Activated naive CD8-positive, alpha-beta T cell treated with anti-CD3 and anti-CD28 coated beads, Interleukin-2, amount 10 ng/mL, durations not matched to agents 7 days and 5 days (primary cell): Measurements from ENCODE around the gene HK2. TPM values are rescaled to one million over a fixed set of nuclear protein-coding genes. Genes with fewer than 3 reads are reported as not detected.
A peak's percentile ranks its signal among the peaks of the same experiment; 100 is the strongest.
"Not testable (repeated sequence)": the region's sequence is repeated elsewhere in the genome, so short reads cannot be mapped to it uniquely, and the experiment has no call there.

Experiments
- ATAC-seq: fragments of 150-1000 bp; cut with Tn5 transposase; one replicate; pipeline ENCODE4 v1.10.0; 2021; ENCODE audit warnings: low read depth, moderate library complexity
- POLR2A ChIA-PET: fragments of 350-600 bp; sonication (Branson Sonifier 250); formaldehyde crosslinking; loops from one replicate; lab custom pipeline; 2021; ENCODE audit warnings: antibody characterized with exemption; lab: Charles Lee
- DNase-seq: peaks from one replicate; pipeline ENCODE4 v3.0.0; 2021
- H3K27ac Mint-ChIP-seq: one replicate; pipeline ENCODE4 v1.8.0; 2022; ENCODE audit warnings: mild to moderate bottlenecking, mixed read lengths
- H3K27me3 Mint-ChIP-seq: one replicate; pipeline ENCODE4 v1.8.0; 2022; ENCODE audit warnings: mild to moderate bottlenecking, moderate library complexity, mixed read lengths
- H3K36me3 Mint-ChIP-seq: one replicate; pipeline ENCODE4 v1.8.0; 2021; ENCODE audit warnings: mild to moderate bottlenecking, mixed read lengths
- H3K4me1 Mint-ChIP-seq: one replicate; pipeline ENCODE4 v1.8.0; 2021; ENCODE audit warnings: mixed read lengths
- H3K4me3 Mint-ChIP-seq: one replicate; pipeline ENCODE4 v1.8.0; 2022; ENCODE audit warnings: mild to moderate bottlenecking, moderate library complexity, mixed read lengths
- H3K9me3 Mint-ChIP-seq: one replicate; pipeline ENCODE4 v1.8.0; 2021; ENCODE audit warnings: mixed read lengths
- total RNA-seq, 2 experiments: library from RNA; stranded (reverse); gene quantifications; one replicate each; pipeline ENCODE4 v1.2.3, GENCODE V29; 2021

Gene HK2
- total RNA-seq, 2 experiments from 2014 or later, result 39.8 to 40.9 TPM

- POLR2A ChIA-PET, result interaction anchor here (0.8 kb wide), 1 partner anchor 28 kb away, joined by 3 read pairs; no protein-coding TSS in a partner anchor
These were observed 12.5 kb upstream of the HK2 start for GRCh38 chr2:74821177-74822126.

GRCh38 chr2:74822771-74823566 lies 11.0 kb upstream of the HK2 start:
- H3K27me3 Mint-ChIP-seq, result peaks cover 28% of the 10 kb centered on the region
- no peaks in the 10 kb centered on the region for H3K9me3 Mint-ChIP-seq
- H3K27ac Mint-ChIP-seq, result no peak overlapping the region
- no peaks in the 10 kb centered on the region for H3K36me3 Mint-ChIP-seq
- H3K4me1 Mint-ChIP-seq, result peaks cover 10% of the 10 kb centered on the region
- H3K4me3 Mint-ChIP-seq, result no peak overlapping the region
- DNase-seq (no peak), ATAC-seq (no peak)
- POLR2A ChIA-PET, result no interaction called here

More at GRCh38 chr2:74821177-74822126, 12.5 kb upstream of the HK2 start:
- DNase-seq (no peak), ATAC-seq (no peak)
- Mint-ChIP-seq H3K4me1 (peaks cover 19% of the 10 kb centered on the region), H3K36me3 (no peaks in the 10 kb centered on the region), H3K27me3 (peaks cover 30% of the 10 kb centered on the region), H3K4me3 (no peak overlapping the region), H3K27ac (no peak overlapping the region), H3K9me3 (no peaks in the 10 kb centered on the region)

GRCh38 chr2:74824679-74825078 lies 9.2 kb upstream of the HK2 start:
- H3K27me3 Mint-ChIP-seq, result peaks cover 32% of the 10 kb centered on the region
- no peak for ATAC-seq
- DNase-seq, result no peak
- H3K4me3 Mint-ChIP-seq, result no peak overlapping the region
- H3K4me1 Mint-ChIP-seq, result peaks cover 6% of the 10 kb centered on the region
- no peak overlapping the region for H3K27ac Mint-ChIP-seq
- no peaks in the 10 kb centered on the region for H3K36me3 Mint-ChIP-seq
- no peaks in the 10 kb centered on the region for H3K9me3 Mint-ChIP-seq
- POLR2A ChIA-PET, result interaction anchor here (0.5 kb wide), 1 partner anchor 156 kb away, joined by 4 read pairs; no protein-coding TSS in a partner anchor

DNA sequence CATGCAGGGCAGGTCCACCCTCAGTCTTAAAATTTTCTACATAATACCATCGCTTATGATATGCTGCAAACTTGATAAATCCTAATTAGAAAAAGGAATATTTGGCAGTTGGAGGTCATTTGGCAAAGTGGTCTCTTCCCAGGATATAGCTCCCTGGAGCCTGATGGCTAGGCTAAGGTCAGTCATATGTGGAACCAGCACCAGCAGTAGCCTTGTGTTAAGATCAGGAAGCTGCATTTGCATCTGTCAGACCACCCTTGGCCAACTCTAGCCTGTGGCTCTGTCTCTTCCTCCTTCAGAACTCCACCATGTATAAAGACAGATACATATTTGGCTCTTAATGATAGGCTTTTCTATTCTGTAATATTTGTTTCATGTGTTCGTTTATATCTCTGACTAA lies 5.4 kb upstream of the HK2 start:
- no peak for ATAC-seq
- no peak overlapping the region for H3K4me3 Mint-ChIP-seq
- POLR2A ChIA-PET, result no interaction called here
- peaks cover 2% of the 10 kb centered on the region for H3K36me3 Mint-ChIP-seq
- DNase-seq, result no peak
- no peaks in the 10 kb centered on the region for H3K9me3 Mint-ChIP-seq
- peaks cover 15% of the 10 kb centered on the region for H3K27me3 Mint-ChIP-seq
- H3K4me1 Mint-ChIP-seq, result peaks cover 14% of the 10 kb centered on the region
- no peak overlapping the region for H3K27ac Mint-ChIP-seq

DNA sequence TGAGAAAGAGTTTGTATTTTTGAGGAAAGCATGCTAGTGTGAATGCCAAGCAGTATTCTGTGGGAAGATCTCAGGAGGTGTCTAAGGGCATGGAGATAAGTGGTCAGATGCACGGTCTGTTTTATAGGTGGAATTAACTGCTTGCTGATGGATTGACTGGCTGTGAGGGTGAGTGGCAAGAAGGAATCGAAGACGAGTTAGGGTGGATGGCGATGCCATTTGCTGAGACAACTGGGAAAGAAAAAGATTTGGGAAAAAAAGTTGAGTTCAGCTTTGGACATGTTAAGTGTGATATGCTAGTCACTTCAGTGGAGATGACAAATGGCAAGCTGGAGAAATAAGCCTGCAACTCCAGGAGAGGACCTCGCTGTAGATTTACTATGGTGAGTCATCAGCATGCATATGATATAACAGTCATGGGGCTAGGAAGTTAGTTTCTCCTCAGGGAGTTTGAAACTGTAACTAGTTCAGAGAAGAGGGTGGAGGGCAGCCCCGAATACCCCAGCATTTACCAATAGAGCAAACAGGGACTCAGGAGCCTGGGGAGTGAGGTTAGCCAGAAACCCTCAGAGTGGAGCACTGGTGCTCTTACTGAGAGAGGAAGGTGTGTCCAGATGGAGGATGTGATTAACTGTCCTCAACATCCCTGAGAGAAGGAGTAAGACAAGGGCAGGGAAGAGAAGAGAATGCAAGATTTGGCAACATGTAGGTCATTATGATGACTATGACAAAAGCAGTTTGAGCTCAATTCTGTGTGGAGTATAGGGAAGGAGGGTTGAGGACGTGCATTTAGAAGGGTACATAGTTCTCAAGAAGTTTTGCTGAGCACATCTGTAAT lies 2.0 kb upstream of the HK2 start:
- peaks cover 8% of the 10 kb centered on the region for H3K36me3 Mint-ChIP-seq
- ATAC-seq (no peak), DNase-seq (no peak)
- H3K9me3 Mint-ChIP-seq, result no peaks in the 10 kb centered on the region
- H3K4me3 Mint-ChIP-seq, result peak overlapping the region; percentile 25
- H3K4me1 Mint-ChIP-seq, result peaks cover 29% of the 10 kb centered on the region
- POLR2A ChIA-PET, result no interaction called here
- H3K27me3 Mint-ChIP-seq, result peaks cover 4% of the 10 kb centered on the region
- no peak overlapping the region for H3K27ac Mint-ChIP-seq

DNA sequence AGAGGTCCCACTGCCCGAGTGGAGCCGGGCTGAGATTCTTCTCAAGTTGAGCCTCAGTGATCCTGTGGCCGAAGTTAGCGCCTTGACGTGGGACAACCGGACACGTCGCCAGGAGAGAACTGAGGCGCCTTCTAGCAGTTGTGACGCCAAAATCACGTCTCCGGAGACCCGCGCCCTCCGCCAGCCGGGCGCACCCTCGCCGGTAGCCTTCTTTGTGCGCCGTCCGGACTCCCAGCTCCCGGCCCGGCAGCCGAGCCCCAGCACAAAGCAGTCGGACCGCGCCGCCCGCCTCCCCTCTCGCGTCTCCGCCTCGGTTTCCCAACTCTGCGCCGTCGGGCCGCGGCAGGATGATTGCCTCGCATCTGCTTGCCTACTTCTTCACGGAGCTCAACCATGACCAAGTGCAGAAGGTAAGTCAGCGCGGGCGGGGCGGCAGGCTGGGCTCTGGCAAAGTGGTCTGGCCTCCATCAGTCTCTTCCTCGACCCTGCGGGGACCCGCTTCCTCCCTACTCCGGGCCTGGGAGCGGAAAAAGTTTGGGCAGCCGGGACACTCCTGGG lies 386 bp downstream of the HK2 start:
- peaks cover 14% of the 10 kb centered on the region for H3K36me3 Mint-ChIP-seq
- not testable (repeated sequence) for H3K9me3 Mint-ChIP-seq, H3K27me3 Mint-ChIP-seq, DNase-seq
- peak; percentile 15 for ATAC-seq
- peak overlapping the region; percentile 88 for H3K27ac Mint-ChIP-seq
- H3K4me3 Mint-ChIP-seq, result peak overlapping the region; percentile 95
- H3K4me1 Mint-ChIP-seq, result peaks cover 49% of the 10 kb centered on the region
- POLR2A ChIA-PET, result interaction anchor here (0.7 to 2.8 kb wide), 4 partner anchors 9 to 57 kb away, joined by 3 to 26 read pairs (median 9); no protein-coding TSS in a partner anchor

- Mint-ChIP-seq H3K9me3 (no peaks in the 10 kb centered on the region), H3K4me1 (peaks cover 51% of the 10 kb centered on the region), H3K27me3 (no peaks in the 10 kb centered on the region), H3K27ac (peak overlapping the region; percentile 88), H3K4me3 (peak overlapping the region; percentile 95), H3K36me3 (peaks cover 14% of the 10 kb centered on the region)
- POLR2A ChIA-PET, result interaction anchor here (0.7 to 2.8 kb wide), 5 partner anchors 9 to 58 kb away, joined by 3 to 26 read pairs (median 9); no protein-coding TSS in a partner anchor
- peak; percentile 58 for ATAC-seq
- peak; percentile 77 for DNase-seq
These were observed 1.1 kb downstream of the HK2 start for GRCh38 chr2:74834792-74835755.

GRCh38 chr2:74835831-74836674 lies 2.1 kb downstream of the HK2 start:
- H3K36me3 Mint-ChIP-seq, result peaks cover 17% of the 10 kb centered on the region
- ATAC-seq (no peak), DNase-seq (no peak)
- H3K27ac Mint-ChIP-seq, result peak overlapping the region; percentile 58
- peaks cover 57% of the 10 kb centered on the region for H3K4me1 Mint-ChIP-seq
- H3K4me3 Mint-ChIP-seq, result peak overlapping the region; percentile 95
- no peaks in the 10 kb centered on the region for H3K9me3 Mint-ChIP-seq
- POLR2A ChIA-PET, result interaction anchor here (1.5 to 2.8 kb wide), 5 partner anchors 8 to 59 kb away, joined by 3 to 26 read pairs (median 9); no protein-coding TSS in a partner anchor
- no peaks in the 10 kb centered on the region for H3K27me3 Mint-ChIP-seq

- no peaks in the 10 kb centered on the region for H3K9me3 Mint-ChIP-seq
- ATAC-seq (no peak), DNase-seq (no peak)
- POLR2A ChIA-PET, result interaction anchor here (1.8 to 2.1 kb wide), 2 partner anchors 11 to 13 kb away, joined by 6 to 9 read pairs; no protein-coding TSS in a partner anchor
- H3K27me3 Mint-ChIP-seq, result no peaks in the 10 kb centered on the region
- peaks cover 62% of the 10 kb centered on the region for H3K4me1 Mint-ChIP-seq
- H3K27ac Mint-ChIP-seq, result peak overlapping the region; percentile 58
- peak overlapping the region; percentile 95 for H3K4me3 Mint-ChIP-seq
- H3K36me3 Mint-ChIP-seq, result peaks cover 15% of the 10 kb centered on the region
These were observed 2.9 kb downstream of the HK2 start for GRCh38 chr2:74836675-74837401.

- H3K4me3 Mint-ChIP-seq, result no peak overlapping the region
- peaks cover 82% of the 10 kb centered on the region for H3K4me1 Mint-ChIP-seq
- H3K9me3 Mint-ChIP-seq, result no peaks in the 10 kb centered on the region
- DNase-seq (no peak), ATAC-seq (no peak)
- POLR2A ChIA-PET, result interaction anchor here (1.0 kb wide), 1 partner anchor 14 kb away, joined by 3 read pairs; no protein-coding TSS in a partner anchor
- H3K27ac Mint-ChIP-seq, result peak overlapping the region; percentile 45
- peaks cover 17% of the 10 kb centered on the region for H3K36me3 Mint-ChIP-seq
- no peaks in the 10 kb centered on the region for H3K27me3 Mint-ChIP-seq
These were observed 7.7 kb downstream of the HK2 start for GRCh38 chr2:74841641-74842040.
